Uterus (tissue), 2 donors: ENCODE results near the gene DSEL.

Experiments used
- POLR2A ChIP-seq, 2 donors: fragments of 450-650 bp; IDR thresholded peaks; one replicate each; pipeline ENCODE4 v1.6.1; 2016; ENCODE audit warnings: antibody characterized with exemption in 2 of 2, mild to moderate bottlenecking in 1 of 2, moderate library complexity in 1 of 2
- TF ChIP-seq, protein P1 (sequence below), 4 experiments: fragments of 200-600 bp in 2 of 4; fragments of 450-650 bp in 2 of 4; sonication (generic) in 2 of 4; IDR thresholded peaks; one replicate each; pipeline ENCODE4 v1.5.1; 2016 to 2019; ENCODE audit warnings: antibody characterized with exemption in 4 of 4, mild to moderate bottlenecking in 2 of 4, moderate library complexity in 1 of 4

DNA sequence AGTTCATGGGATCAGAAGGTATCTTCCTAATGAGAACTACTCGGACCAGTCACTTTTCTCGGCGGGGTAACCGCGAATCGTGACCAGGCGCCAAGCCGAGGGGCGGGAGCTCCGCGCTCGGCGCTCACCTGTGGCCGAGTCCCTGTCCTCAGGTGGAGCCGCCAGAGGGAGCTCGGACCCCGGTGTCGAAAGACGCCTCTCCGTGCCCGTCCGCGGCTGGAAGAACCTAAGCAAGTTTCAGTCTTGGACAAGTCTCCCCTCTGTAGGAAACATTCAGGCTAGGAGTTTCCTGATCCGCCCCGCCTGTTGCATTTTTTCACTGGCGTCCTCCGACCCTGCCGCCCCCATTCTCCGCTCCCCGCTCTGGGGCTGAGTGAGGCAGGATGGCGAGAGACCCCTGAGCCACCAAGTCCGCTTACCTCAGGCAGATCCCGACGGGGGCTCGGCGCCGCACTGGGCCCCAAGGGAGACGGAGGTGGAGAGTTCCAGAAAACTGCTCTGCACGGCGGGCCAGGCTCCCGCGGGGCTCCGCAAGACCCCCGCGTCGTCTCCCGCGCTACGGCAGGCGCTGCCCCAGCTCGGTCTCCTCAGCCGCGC, 480 bp downstream of the DSEL start:
- TF ChIP-seq POLR2A (IDR thresholded peaks at IDR 0.05), result no peak
- TF ChIP-seq, protein P1, sequence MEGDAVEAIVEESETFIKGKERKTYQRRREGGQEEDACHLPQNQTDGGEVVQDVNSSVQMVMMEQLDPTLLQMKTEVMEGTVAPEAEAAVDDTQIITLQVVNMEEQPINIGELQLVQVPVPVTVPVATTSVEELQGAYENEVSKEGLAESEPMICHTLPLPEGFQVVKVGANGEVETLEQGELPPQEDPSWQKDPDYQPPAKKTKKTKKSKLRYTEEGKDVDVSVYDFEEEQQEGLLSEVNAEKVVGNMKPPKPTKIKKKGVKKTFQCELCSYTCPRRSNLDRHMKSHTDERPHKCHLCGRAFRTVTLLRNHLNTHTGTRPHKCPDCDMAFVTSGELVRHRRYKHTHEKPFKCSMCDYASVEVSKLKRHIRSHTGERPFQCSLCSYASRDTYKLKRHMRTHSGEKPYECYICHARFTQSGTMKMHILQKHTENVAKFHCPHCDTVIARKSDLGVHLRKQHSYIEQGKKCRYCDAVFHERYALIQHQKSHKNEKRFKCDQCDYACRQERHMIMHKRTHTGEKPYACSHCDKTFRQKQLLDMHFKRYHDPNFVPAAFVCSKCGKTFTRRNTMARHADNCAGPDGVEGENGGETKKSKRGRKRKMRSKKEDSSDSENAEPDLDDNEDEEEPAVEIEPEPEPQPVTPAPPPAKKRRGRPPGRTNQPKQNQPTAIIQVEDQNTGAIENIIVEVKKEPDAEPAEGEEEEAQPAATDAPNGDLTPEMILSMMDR (IDR thresholded peaks at IDR 0.05), result peak; percentile 70 to 80 (median 76)
